Uterus (tissue), 4 donors: ENCODE measurements around the gene TSEN15. TPM values are rescaled to one million over a fixed set of nuclear protein-coding genes. Genes with fewer than 3 reads are reported as not detected.

ENCODE experiments used
- DNase-seq, 2 donors: peaks; one replicate each; pipeline ENCODE4 v3.0.0-alpha.2; 2019 to 2020
- H3K27ac ChIP-seq, 2 donors: fragments of 200-600 bp; sonication (generic); 1 replicate in 1 of 2; 2 replicates in 1 of 2; pipeline ENCODE4 v1.5.1; 2016 to 2018
- H3K27me3 ChIP-seq, 2 donors: fragments of 200-600 bp; sonication (generic); one replicate each; pipeline ENCODE4 v1.5.1; 2018 to 2019; ENCODE audit warnings: control low read depth in 1 of 2
- H3K36me3 ChIP-seq, 2 donors: fragments of 200-600 bp; sonication (generic); one replicate each; pipeline ENCODE4 v1.5.1; 2019; ENCODE audit warnings: control low read depth in 1 of 2
- H3K4me1 ChIP-seq, 2 donors: fragments of 200-600 bp; sonication (generic); one replicate each; pipeline ENCODE4 v1.5.1; 2018 to 2019; ENCODE audit warnings: control low read depth in 1 of 2
- H3K4me3 ChIP-seq, 2 donors: fragments of 200-600 bp; sonication (generic); 1 replicate in 1 of 2; 2 replicates in 1 of 2; pipeline ENCODE4 v1.5.1; 2018 to 2019; ENCODE audit warnings: mild to moderate bottlenecking in 1 of 2
- H3K9me3 ChIP-seq, 2 donors: fragments of 200-600 bp; sonication (generic); one replicate each; pipeline ENCODE4 v1.5.1; 2019; ENCODE audit warnings: control low read depth in 1 of 2
- CTCF ChIP-seq, 4 experiments: fragments of 200-600 bp in 2 of 4; fragments of 450-650 bp in 2 of 4; sonication (generic) in 2 of 4; IDR thresholded peaks; one replicate each; pipeline ENCODE4 v1.5.1; 2016 to 2019; ENCODE audit warnings: antibody characterized with exemption in 4 of 4, mild to moderate bottlenecking in 2 of 4, moderate library complexity in 1 of 4
- POLR2A ChIP-seq, 2 donors: fragments of 450-650 bp; IDR thresholded peaks; one replicate each; pipeline ENCODE4 v1.6.1; 2016; ENCODE audit warnings: antibody characterized with exemption in 2 of 2, mild to moderate bottlenecking in 1 of 2, moderate library complexity in 1 of 2
- intact Hi-C: fragments of 100-400 bp; cut with DNase I; formaldehyde crosslinking; loops from one replicate; pipeline ENCODE4 v1.15.1; 2023; ENCODE audit warnings: low total_unique reads
- total RNA-seq, 4 donors: library from RNA; depleted of rRNA in 3 of 4; stranded (reverse); fragments of >200 nt in 3 of 4; gene quantifications; one replicate each; pipeline versions ENCODE4 v1.1.0 to v1.2.4, GENCODE V29; 2014 to 2023
- donor health status: DM: yes; HTN: yes; CAD: no.

The TSEN15 gene
- total RNA-seq, 4 donors from 2014 or later, result 7.9 to 69.3 (median 29.2) TPM

DNA sequence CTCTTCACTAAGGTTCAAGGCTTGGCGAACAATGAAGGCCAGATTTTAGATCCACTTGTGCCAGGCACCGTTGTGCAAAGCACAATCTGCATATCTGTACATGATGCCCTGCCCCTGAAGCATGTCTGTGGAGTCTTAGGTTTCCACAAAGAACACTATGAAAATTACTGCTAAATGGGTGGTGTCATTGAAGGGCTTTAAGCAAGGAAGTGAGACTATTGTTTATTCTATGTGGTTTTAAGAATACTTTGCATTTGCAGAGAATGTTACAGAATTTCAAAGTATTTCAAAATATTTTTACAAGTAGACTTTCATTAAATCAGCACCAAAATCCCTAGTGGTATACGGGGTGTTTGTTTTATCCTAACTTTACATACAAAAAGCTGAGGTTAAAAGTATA lies 8.8 kb downstream of the TSEN15 start:
- Histone ChIP-seq H3K27me3 (no peaks in the 10 kb centered on the region), H3K4me1 (no peaks in the 10 kb centered on the region), H3K9me3 (no peaks in the 10 kb centered on the region), H3K36me3 (no peaks in the 10 kb centered on the region), H3K4me3 (no peak overlapping the region), H3K27ac (no peak overlapping the region)
- TF ChIP-seq CTCF (IDR thresholded peaks at IDR 0.05), result no peak
- no peak for TF ChIP-seq POLR2A (IDR thresholded peaks at IDR 0.05)
- intact Hi-C loops, result no loop called here
- no peak for DNase-seq

DNA sequence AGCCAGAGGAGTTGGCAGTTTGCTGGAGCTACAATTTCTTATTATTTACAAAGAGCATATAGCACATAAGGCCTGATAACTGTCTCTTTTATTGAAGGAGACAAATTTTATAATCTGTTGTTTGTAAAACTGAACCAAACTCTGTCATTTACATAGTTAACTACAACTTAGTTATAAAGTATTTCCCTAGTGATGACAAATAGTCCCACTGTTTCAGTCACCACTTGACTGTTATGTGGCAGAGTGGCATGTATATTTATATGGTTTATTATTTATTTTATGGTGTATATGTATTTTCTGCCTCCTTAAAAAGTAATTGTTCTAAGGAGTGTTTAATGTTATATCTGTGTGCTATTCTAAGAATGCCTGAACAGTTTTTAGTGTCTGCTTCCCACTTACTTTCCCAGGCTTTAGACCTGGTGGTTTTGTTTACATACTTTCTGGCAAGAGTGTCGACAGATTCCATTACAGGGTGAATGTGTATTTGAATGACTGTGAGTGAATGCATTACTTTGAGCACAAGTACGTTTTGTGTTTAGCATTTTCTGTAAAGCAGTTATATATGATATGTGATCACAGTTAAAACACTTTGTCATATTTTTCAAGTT lies 10.0 kb downstream of the TSEN15 start:
- TF ChIP-seq CTCF (IDR thresholded peaks at IDR 0.05) (no peak), POLR2A (IDR thresholded peaks at IDR 0.05) (no peak)
- Histone ChIP-seq H3K4me3 (no peak overlapping the region), H3K27ac (no peak overlapping the region), H3K9me3 (no peaks in the 10 kb centered on the region), H3K27me3 (no peaks in the 10 kb centered on the region), H3K4me1 (no peaks in the 10 kb centered on the region), H3K36me3 (no peaks in the 10 kb centered on the region)
- DNase-seq, result no peak
- intact Hi-C loops, result no loop called here

GRCh38 chr1:184062640-184063286 lies 11.2 kb downstream of the TSEN15 start:
- no peaks in the 10 kb centered on the region for H3K36me3 ChIP-seq
- no peak for TF ChIP-seq CTCF (IDR thresholded peaks at IDR 0.05)
- TF ChIP-seq POLR2A (IDR thresholded peaks at IDR 0.05), result no peak
- intact Hi-C loops, result no loop called here
- no peaks in the 10 kb centered on the region for H3K4me1 ChIP-seq
- no peak overlapping the region for H3K27ac ChIP-seq
- no peaks in the 10 kb centered on the region for H3K9me3 ChIP-seq
- DNase-seq, result no peak
- H3K4me3 ChIP-seq, result no peak overlapping the region
- no peaks in the 10 kb centered on the region for H3K27me3 ChIP-seq

DNA sequence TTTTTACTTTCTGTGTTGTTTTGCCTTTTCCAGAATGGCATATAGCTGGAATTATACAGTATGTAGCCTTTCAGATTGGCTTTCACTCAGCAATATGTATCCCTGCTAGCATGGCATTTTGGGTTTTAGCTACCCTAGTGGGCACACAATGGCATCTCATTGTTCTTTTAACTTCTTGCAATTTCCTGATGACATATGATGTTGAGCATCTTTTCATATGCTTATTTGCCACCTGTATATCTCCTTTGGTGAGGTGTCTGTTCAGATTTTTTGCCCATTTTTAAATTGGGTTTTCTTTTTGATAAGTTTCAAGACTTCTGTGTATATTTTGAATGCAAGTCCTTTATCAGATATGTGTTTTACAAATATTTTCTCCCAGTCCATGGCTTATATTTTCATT lies 14.0 kb downstream of the TSEN15 start:
- Histone ChIP-seq H3K4me3 (no peak overlapping the region), H3K9me3 (no peaks in the 10 kb centered on the region), H3K27ac (no peak overlapping the region), H3K27me3 (no peaks in the 10 kb centered on the region), H3K4me1 (no peaks in the 10 kb centered on the region), H3K36me3 (no peaks in the 10 kb centered on the region)
- TF ChIP-seq CTCF (IDR thresholded peaks at IDR 0.05) (no peak), POLR2A (IDR thresholded peaks at IDR 0.05) (no peak)
- intact Hi-C loops, result no loop called here
- DNase-seq, result no peak

GRCh38 chr1:184068354-184068753 lies 16.8 kb downstream of the TSEN15 start:
- Histone ChIP-seq H3K27ac (no peak overlapping the region), H3K9me3 (no peaks in the 10 kb centered on the region), H3K27me3 (no peaks in the 10 kb centered on the region), H3K4me3 (no peak overlapping the region), H3K4me1 (no peaks in the 10 kb centered on the region), H3K36me3 (no peaks in the 10 kb centered on the region)
- no peak for TF ChIP-seq POLR2A (IDR thresholded peaks at IDR 0.05)
- TF ChIP-seq CTCF (IDR thresholded peaks at IDR 0.05), result no peak
- no peak for DNase-seq
- intact Hi-C loops, result no loop called here
